ENCODE data around the gene GEMIN8.

The GEMIN8 gene

DNA sequence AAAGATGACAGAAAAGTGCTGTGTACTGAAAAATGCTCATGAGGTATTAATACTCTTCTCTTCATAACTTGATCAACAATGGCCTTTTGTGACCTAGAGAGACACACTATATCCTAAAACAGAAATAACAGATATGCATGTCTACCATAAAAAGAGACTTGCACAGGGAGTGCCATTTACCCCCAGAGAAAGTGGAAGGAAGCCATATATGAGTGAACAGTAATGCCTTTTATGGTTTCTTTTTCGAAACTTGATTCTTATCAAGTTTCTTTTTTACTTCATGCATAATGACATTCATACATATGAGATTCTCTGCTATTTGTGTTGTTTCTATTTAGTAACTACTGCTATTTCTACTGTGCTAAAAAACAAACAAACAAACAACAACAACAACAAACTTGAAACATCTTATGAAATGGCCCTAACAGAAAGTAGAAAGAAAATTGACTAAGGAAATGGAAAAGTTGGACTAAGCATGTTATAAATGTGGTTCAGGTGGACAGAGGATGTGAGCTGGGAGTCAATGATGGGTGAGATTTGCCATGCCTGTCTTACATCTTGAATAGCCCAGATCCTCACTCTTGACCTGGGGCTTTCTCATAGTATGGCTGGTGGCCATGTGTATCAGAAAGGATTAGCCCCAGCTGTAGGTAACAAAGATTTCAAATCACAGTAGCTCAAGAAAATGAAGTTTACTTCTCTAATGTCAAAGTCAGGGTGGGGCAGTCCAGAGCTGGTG lies 43.8 kb downstream of the GEMIN8 start:
- H3K4me3 ChIP-seq (ENCODE audit: low read length), result no peak overlapping the region
- DNase-seq (ENCODE audit: low read depth), result no peak
- TF ChIP-seq, protein P1, sequence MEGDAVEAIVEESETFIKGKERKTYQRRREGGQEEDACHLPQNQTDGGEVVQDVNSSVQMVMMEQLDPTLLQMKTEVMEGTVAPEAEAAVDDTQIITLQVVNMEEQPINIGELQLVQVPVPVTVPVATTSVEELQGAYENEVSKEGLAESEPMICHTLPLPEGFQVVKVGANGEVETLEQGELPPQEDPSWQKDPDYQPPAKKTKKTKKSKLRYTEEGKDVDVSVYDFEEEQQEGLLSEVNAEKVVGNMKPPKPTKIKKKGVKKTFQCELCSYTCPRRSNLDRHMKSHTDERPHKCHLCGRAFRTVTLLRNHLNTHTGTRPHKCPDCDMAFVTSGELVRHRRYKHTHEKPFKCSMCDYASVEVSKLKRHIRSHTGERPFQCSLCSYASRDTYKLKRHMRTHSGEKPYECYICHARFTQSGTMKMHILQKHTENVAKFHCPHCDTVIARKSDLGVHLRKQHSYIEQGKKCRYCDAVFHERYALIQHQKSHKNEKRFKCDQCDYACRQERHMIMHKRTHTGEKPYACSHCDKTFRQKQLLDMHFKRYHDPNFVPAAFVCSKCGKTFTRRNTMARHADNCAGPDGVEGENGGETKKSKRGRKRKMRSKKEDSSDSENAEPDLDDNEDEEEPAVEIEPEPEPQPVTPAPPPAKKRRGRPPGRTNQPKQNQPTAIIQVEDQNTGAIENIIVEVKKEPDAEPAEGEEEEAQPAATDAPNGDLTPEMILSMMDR (conservative IDR thresholded peaks at IDR 0.05; ENCODE audit: low read length), result no peak

DNA sequence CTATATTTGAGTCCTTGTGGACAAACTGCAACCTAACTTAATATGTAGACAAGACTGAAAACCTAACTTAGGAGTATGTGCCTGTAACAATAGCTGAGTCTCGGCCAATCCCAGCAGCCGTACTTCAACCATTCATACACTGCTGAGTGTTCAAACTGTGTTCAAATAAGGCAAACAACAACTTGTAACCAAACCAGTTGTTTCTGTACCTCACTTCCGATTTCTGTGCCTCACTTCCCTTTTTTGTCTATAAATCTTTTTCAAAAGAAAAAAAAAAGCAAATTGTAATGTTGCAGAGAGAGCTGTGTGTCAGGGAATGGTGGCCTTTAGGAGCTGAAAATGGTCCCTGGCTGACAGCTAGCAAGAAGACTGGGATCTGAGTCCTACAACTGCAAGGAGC lies 46.0 kb downstream of the GEMIN8 start:
- TF ChIP-seq, protein P1 (conservative IDR thresholded peaks at IDR 0.05; ENCODE audit: low read length), result no peak
- no peak for DNase-seq (ENCODE audit: low read depth)
- no peak overlapping the region for H3K4me3 ChIP-seq (ENCODE audit: low read length)

DNA sequence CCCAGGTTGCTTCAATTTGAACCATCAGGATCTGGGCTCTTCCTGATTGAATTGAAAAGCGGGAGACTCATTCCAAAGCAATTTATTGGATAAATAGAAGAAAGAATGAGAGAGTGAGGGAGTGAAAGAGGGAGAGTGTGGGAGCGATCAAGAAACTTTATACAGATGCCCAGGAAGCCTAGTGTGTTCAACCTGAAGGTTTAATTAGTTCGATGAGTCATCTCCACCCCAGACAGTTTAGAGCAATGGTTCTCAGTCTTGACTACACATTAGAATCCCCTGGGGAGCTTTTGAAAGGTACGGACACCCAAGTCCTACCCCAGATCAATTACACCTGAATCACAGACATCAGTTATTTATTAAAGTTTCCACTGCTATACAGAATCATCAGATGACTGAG lies 61.5 kb downstream of the GEMIN8 start:
- DNase-seq (ENCODE audit: low read depth), result no peak
- TF ChIP-seq, protein P1 (conservative IDR thresholded peaks at IDR 0.05; ENCODE audit: low read length), result no peak
- no peak overlapping the region for H3K4me3 ChIP-seq (ENCODE audit: low read length)

DNA sequence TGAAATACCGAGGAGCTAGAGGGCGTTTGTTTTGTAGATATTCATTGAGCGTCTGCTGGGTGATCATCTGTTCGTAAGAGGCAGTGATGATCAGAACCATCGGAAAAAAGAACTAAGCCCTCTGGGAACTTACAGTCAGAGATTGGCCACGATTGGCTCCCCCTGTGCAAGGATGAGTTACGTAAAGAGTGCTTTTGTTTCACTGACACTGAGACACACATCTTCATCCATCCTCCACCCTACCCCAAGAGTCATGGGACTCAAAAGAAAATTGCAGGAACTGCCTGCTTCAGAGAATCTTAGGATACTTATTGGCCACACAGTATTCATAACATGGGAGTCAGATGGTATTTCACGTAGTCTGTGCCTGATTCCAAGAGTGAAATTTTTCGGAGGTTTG lies 62.1 kb downstream of the GEMIN8 start:
- DNase-seq (ENCODE audit: low read depth), result no peak
- no peak overlapping the region for H3K4me3 ChIP-seq (ENCODE audit: low read length)
- TF ChIP-seq, protein P1 (conservative IDR thresholded peaks at IDR 0.05; ENCODE audit: low read length), result no peak

DNA sequence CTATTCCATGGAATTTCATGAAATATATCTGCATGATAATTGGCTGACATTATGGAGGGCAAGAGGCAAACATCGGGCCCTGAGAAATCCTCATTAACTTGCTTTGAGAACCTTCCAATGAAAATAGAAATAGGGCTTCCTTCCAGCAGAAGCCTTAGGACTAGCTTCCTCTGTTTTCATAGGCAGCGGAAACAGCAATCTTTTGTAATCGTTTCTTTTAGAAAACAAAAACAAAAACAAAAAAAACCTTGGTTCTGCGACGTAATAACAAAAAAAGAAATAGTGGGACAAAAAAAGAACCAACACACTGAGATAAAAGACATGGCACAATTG lies 62.9 kb downstream of the GEMIN8 start:
- no peak overlapping the region for H3K4me3 ChIP-seq (ENCODE audit: low read length)
- no peak for DNase-seq (ENCODE audit: low read depth)
- TF ChIP-seq, protein P1 (conservative IDR thresholded peaks at IDR 0.05; ENCODE audit: low read length), result no peak

DNA sequence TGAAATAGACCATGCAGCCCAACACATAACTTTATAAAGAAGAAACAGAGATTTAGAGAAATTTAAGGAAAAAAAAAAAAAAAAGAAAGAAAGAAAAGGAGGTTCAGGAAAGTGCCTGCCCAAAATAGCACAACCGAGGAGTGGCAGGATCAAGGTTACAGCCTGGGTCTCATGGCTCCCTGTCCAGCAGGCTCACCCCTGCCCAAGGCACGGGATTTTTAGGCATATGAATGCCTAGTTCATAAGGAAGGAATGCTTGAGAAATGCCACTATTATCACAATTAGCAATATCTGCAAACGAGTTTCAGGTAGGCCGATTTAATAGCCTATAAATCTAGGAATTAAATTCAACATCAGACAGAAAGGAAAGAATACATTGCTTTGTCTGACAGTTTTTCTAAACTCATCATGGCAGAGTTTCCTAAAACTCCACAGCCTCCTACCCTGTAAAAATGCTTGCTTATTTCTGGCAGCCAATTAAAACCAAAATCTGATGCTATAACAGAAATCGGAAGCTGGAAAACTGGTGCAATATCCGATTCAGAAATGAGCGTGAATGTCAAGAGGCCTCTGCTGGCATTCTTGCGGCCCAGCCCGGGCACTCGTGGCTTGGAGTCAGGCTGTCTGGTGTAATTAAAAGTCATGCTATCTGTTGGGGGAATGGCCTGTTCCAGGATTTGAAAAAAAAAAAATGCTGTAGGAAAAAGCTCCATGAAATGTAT lies 63.5 kb downstream of the GEMIN8 start:
- H3K4me3 ChIP-seq (ENCODE audit: low read length), result no peak overlapping the region
- TF ChIP-seq, protein P1 (conservative IDR thresholded peaks at IDR 0.05; ENCODE audit: low read length), result no peak
- DNase-seq (ENCODE audit: low read depth), result no peak

DNA sequence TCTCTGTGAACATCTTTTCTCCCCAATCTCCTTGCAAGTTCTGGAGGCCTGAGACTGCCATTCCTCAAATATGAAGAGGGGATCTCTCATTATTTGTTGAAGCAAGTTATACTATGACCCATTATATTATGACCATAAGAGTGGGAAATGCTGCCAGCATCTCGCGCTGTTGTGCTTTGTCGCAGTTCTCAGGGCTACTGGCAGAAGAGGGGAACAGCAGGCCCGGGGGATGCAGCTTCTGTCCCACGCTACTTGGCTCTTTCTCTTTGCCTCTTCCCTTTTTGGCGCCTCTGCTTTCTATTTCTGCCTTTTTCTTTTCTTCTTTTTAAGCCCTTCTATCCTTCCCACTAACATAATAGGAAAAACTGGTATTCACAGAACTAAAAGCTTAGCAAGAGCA lies 64.2 kb downstream of the GEMIN8 start:
- DNase-seq (ENCODE audit: low read depth), result no peak
- H3K4me3 ChIP-seq (ENCODE audit: low read length), result no peak overlapping the region
- TF ChIP-seq, protein P1 (conservative IDR thresholded peaks at IDR 0.05; ENCODE audit: low read length), result no peak

All from AG10803 (cell line).